ENCODE data around the gene IRX6.

Gene IRX6

GRCh38 chr16:55367866-55368603, 44.0 kb downstream of the IRX6 start:
- Histone ChIP-seq H3K9me3 (ENCODE audit: control insufficient read depth, insufficient read depth, low read length) (no peaks in the 10 kb centered on the region), H3K4me1 (ENCODE audit: insufficient read depth, low read length) (no peaks in the 10 kb centered on the region), H3K36me3 (ENCODE audit: insufficient read depth, low read length) (no peaks in the 10 kb centered on the region), H3K9ac (ENCODE audit: low read depth, low read length) (no peak overlapping the region)

- no peak overlapping the region for H3K9ac ChIP-seq (ENCODE audit: low read depth, low read length)
- H3K36me3 ChIP-seq (ENCODE audit: insufficient read depth, low read length), result no peaks in the 10 kb centered on the region
- H3K4me1 ChIP-seq (ENCODE audit: insufficient read depth, low read length), result no peaks in the 10 kb centered on the region
- no peaks in the 10 kb centered on the region for H3K9me3 ChIP-seq (ENCODE audit: control insufficient read depth, insufficient read depth, low read length)
Measured at GRCh38 chr16:55369151-55369550, 45.1 kb downstream of the IRX6 start.

- no peaks in the 10 kb centered on the region for H3K9me3 ChIP-seq (ENCODE audit: control insufficient read depth, insufficient read depth, low read length)
- no peaks in the 10 kb centered on the region for H3K36me3 ChIP-seq (ENCODE audit: insufficient read depth, low read length)
- H3K9ac ChIP-seq (ENCODE audit: low read depth, low read length), result no peak overlapping the region
- H3K4me1 ChIP-seq (ENCODE audit: insufficient read depth, low read length), result no peaks in the 10 kb centered on the region
Measured at GRCh38 chr16:55370762-55371482, 46.9 kb downstream of the IRX6 start.

GRCh38 chr16:55372792-55373488, 48.9 kb downstream of the IRX6 start:
- H3K9me3 ChIP-seq (ENCODE audit: control insufficient read depth, insufficient read depth, low read length), result no peaks in the 10 kb centered on the region
- H3K9ac ChIP-seq (ENCODE audit: low read depth, low read length), result no peak overlapping the region
- H3K36me3 ChIP-seq (ENCODE audit: insufficient read depth, low read length), result no peaks in the 10 kb centered on the region
- no peaks in the 10 kb centered on the region for H3K4me1 ChIP-seq (ENCODE audit: insufficient read depth, low read length)

GRCh38 chr16:55373489-55373832, 49.5 kb downstream of the IRX6 start:
- Histone ChIP-seq H3K9me3 (ENCODE audit: control insufficient read depth, insufficient read depth, low read length) (no peaks in the 10 kb centered on the region), H3K4me1 (ENCODE audit: insufficient read depth, low read length) (no peaks in the 10 kb centered on the region), H3K9ac (ENCODE audit: low read depth, low read length) (no peak overlapping the region), H3K36me3 (ENCODE audit: insufficient read depth, low read length) (no peaks in the 10 kb centered on the region)

GRCh38 chr16:55376045-55376444, 52.0 kb downstream of the IRX6 start:
- H3K36me3 ChIP-seq (ENCODE audit: insufficient read depth, low read length), result no peaks in the 10 kb centered on the region
- H3K9ac ChIP-seq (ENCODE audit: low read depth, low read length), result no peak overlapping the region
- no peaks in the 10 kb centered on the region for H3K9me3 ChIP-seq (ENCODE audit: control insufficient read depth, insufficient read depth, low read length)
- no peaks in the 10 kb centered on the region for H3K4me1 ChIP-seq (ENCODE audit: insufficient read depth, low read length)

GRCh38 chr16:55376567-55377167, 52.7 kb downstream of the IRX6 start:
- no peaks in the 10 kb centered on the region for H3K9me3 ChIP-seq (ENCODE audit: control insufficient read depth, insufficient read depth, low read length)
- H3K36me3 ChIP-seq (ENCODE audit: insufficient read depth, low read length), result no peaks in the 10 kb centered on the region
- H3K9ac ChIP-seq (ENCODE audit: low read depth, low read length), result no peak overlapping the region
- no peaks in the 10 kb centered on the region for H3K4me1 ChIP-seq (ENCODE audit: insufficient read depth, low read length)

GRCh38 chr16:55377840-55378239, 53.8 kb downstream of the IRX6 start:
- H3K9me3 ChIP-seq (ENCODE audit: control insufficient read depth, insufficient read depth, low read length), result no peaks in the 10 kb centered on the region
- H3K4me1 ChIP-seq (ENCODE audit: insufficient read depth, low read length), result no peaks in the 10 kb centered on the region
- no peak overlapping the region for H3K9ac ChIP-seq (ENCODE audit: low read depth, low read length)
- H3K36me3 ChIP-seq (ENCODE audit: insufficient read depth, low read length), result no peaks in the 10 kb centered on the region

GRCh38 chr16:55378616-55379015, 54.6 kb downstream of the IRX6 start:
- H3K4me1 ChIP-seq (ENCODE audit: insufficient read depth, low read length), result no peaks in the 10 kb centered on the region
- no peaks in the 10 kb centered on the region for H3K36me3 ChIP-seq (ENCODE audit: insufficient read depth, low read length)
- no peak overlapping the region for H3K9ac ChIP-seq (ENCODE audit: low read depth, low read length)
- H3K9me3 ChIP-seq (ENCODE audit: control insufficient read depth, insufficient read depth, low read length), result no peaks in the 10 kb centered on the region

GRCh38 chr16:55379371-55379770, 55.4 kb downstream of the IRX6 start:
- H3K36me3 ChIP-seq (ENCODE audit: insufficient read depth, low read length), result no peaks in the 10 kb centered on the region
- no peak overlapping the region for H3K9ac ChIP-seq (ENCODE audit: low read depth, low read length)
- H3K4me1 ChIP-seq (ENCODE audit: insufficient read depth, low read length), result no peaks in the 10 kb centered on the region
- no peaks in the 10 kb centered on the region for H3K9me3 ChIP-seq (ENCODE audit: control insufficient read depth, insufficient read depth, low read length)

GRCh38 chr16:55379876-55380390, 55.9 kb downstream of the IRX6 start:
- no peaks in the 10 kb centered on the region for H3K9me3 ChIP-seq (ENCODE audit: control insufficient read depth, insufficient read depth, low read length)
- no peaks in the 10 kb centered on the region for H3K36me3 ChIP-seq (ENCODE audit: insufficient read depth, low read length)
- no peaks in the 10 kb centered on the region for H3K4me1 ChIP-seq (ENCODE audit: insufficient read depth, low read length)
- H3K9ac ChIP-seq (ENCODE audit: low read depth, low read length), result no peak overlapping the region
